Liver (tissue), 9 donors: ENCODE results near the gene ATXN1. TPM values are rescaled to one million over a fixed set of nuclear protein-coding genes. Genes with fewer than 3 reads are reported as not detected.

Experiments
- DNase-seq: peaks from one replicate; pipeline ENCODE4 v3.0.0-alpha.2; 2017; ENCODE audit warnings: low spot score
- H3K27ac ChIP-seq, 2 donors: one replicate each; pipeline ENCODE4 v1.7.0; 2013; ENCODE audit warnings: inconsistent platforms in 2 of 2, low read length in 2 of 2, control low read depth in 1 of 2, low read depth in 1 of 2, mild to moderate bottlenecking in 1 of 2
- H3K27me3 ChIP-seq, 4 donors: one replicate each; pipeline versions ENCODE4 v1.6.1 to v1.7.0; 2013; ENCODE audit warnings: low read length in 3 of 4, inconsistent platforms in 1 of 4, mild to moderate bottlenecking in 1 of 4, moderate library complexity in 1 of 4; ENCODE audit not compliant: control insufficient read depth in 4 of 4, insufficient read depth in 4 of 4
- H3K36me3 ChIP-seq, 4 donors: one replicate each; pipeline versions ENCODE4 v1.6.1 to v1.7.0; 2013; ENCODE audit warnings: low read length in 3 of 4, mild to moderate bottlenecking in 3 of 4, low read depth in 1 of 4, moderate library complexity in 1 of 4; ENCODE audit not compliant: control insufficient read depth in 4 of 4, insufficient read depth in 3 of 4
- H3K4me1 ChIP-seq, 4 donors: one replicate each; pipeline versions ENCODE4 v1.6.1 to v1.7.0; 2013; ENCODE audit warnings: low read length in 3 of 4, mild to moderate bottlenecking in 3 of 4, moderate library complexity in 1 of 4; ENCODE audit not compliant: control insufficient read depth in 4 of 4, insufficient read depth in 4 of 4
- H3K4me3 ChIP-seq, 3 donors: one replicate each; pipeline versions ENCODE4 v1.6.1 to v1.7.0; 2013; ENCODE audit warnings: low read length in 3 of 3, control low read depth in 1 of 3, low read depth in 1 of 3, mild to moderate bottlenecking in 1 of 3
- H3K9ac ChIP-seq, 2 donors: one replicate each; pipeline ENCODE4 v1.7.0; 2013; ENCODE audit warnings: low read length in 2 of 2, mild to moderate bottlenecking in 2 of 2, moderate library complexity in 2 of 2, control low read depth in 1 of 2, low read depth in 1 of 2
- H3K9me3 ChIP-seq, 4 donors: one replicate each; pipeline versions ENCODE4 v1.6.1 to v1.7.0; 2013; ENCODE audit warnings: low read length in 3 of 4; ENCODE audit not compliant: control insufficient read depth in 4 of 4
- ATF3 ChIP-seq: IDR thresholded peaks from 2 replicates; pipeline ENCODE4 v1.6.1; 2016; ENCODE audit warnings: antibody characterized with exemption
- CTCF ChIP-seq: fragments of 150-350 bp; IDR thresholded peaks from 2 replicates; pipeline ENCODE4 v1.5.1; 2017; ENCODE audit warnings: improper control_type of control experiment, low read depth, low read length; ENCODE audit not compliant: missing input control
- EGR1 ChIP-seq, 2 donors: IDR thresholded peaks; 2 replicates each; pipeline ENCODE4 v1.6.1; 2016 to 2018; ENCODE audit warnings: antibody characterized with exemption in 2 of 2, low read depth in 2 of 2
- FOXA1 ChIP-seq: IDR thresholded peaks from 2 replicates; pipeline ENCODE4 v1.6.1; 2016; ENCODE audit warnings: antibody characterized with exemption
- FOXA2 ChIP-seq: IDR thresholded peaks from 2 replicates; pipeline ENCODE4 v1.6.1; 2016; ENCODE audit warnings: antibody characterized with exemption
- GABPA ChIP-seq, 2 donors: IDR thresholded peaks in 1 of 2; conservative IDR thresholded peaks in 1 of 2; 2 replicates each; pipeline ENCODE4 v1.6.1; 2016; ENCODE audit warnings: antibody characterized with exemption in 2 of 2, mild to moderate bottlenecking in 1 of 2, moderate library complexity in 1 of 2
- HNF4A ChIP-seq, 2 donors: conservative IDR thresholded peaks; 2 replicates each; pipeline ENCODE4 v1.6.1; 2016; ENCODE audit warnings: antibody characterized with exemption in 2 of 2, mild to moderate bottlenecking in 2 of 2
- HNF4G ChIP-seq: IDR thresholded peaks from 2 replicates; pipeline ENCODE4 v1.6.1; 2016; ENCODE audit warnings: antibody characterized with exemption
- JUND ChIP-seq, 2 donors: IDR thresholded peaks; 2 replicates each; pipeline ENCODE4 v1.6.1; 2016; ENCODE audit warnings: antibody characterized with exemption in 2 of 2
- NR2F2 ChIP-seq: IDR thresholded peaks from 2 replicates; pipeline ENCODE4 v1.6.1; 2016; ENCODE audit warnings: antibody characterized with exemption
- RAD21 ChIP-seq, 2 donors: IDR thresholded peaks; 2 replicates each; pipeline ENCODE4 v1.6.1; 2016; ENCODE audit warnings: antibody characterized with exemption in 2 of 2, mild to moderate bottlenecking in 2 of 2
- RXRA ChIP-seq, 2 donors: IDR thresholded peaks; 2 replicates each; pipeline ENCODE4 v1.6.1; 2017 to 2018; ENCODE audit warnings: antibody characterized with exemption in 2 of 2, mild to moderate bottlenecking in 1 of 2
- SP1 ChIP-seq: IDR thresholded peaks from 2 replicates; pipeline ENCODE4 v1.6.1; 2018; ENCODE audit warnings: antibody characterized with exemption, mild to moderate bottlenecking
- TAF1 ChIP-seq: conservative IDR thresholded peaks from 2 replicates; pipeline ENCODE4 v1.6.1; 2016; ENCODE audit warnings: antibody characterized with exemption, mild to moderate bottlenecking
- YY1 ChIP-seq: IDR thresholded peaks from 2 replicates; pipeline ENCODE4 v1.6.1; 2016; ENCODE audit warnings: antibody characterized with exemption, mild to moderate bottlenecking
- WGBS: extraction: QIAGEN DNeasy Blood & Tissue Kit; methylation state at CpG from one replicate; pipeline ENCODE4 v1.1.7; 2013; 5-methylcytosine and 5-hydroxymethylcytosine counted together
- polyA plus RNA-seq, 2 donors: library from polyadenylated mRNA; stranded (reverse) in 1 of 2; unstranded in 1 of 2; fragments of 200-250 nt in 1 of 2; fragments of >200 nt in 1 of 2; fragmentation: Nextera tagmentation in 1 of 2; extraction: Ambion mirVana in 1 of 2; gene quantifications; one replicate each; pipeline versions ENCODE4 v1.2.1 to v1.2.3, GENCODE V29; 2013 to 2015
- total RNA-seq, 2 donors: library from RNA; depleted of rRNA; stranded (reverse); fragments of >200 nt; gene quantifications; one replicate each; pipeline ENCODE4 v1.2.3, GENCODE V29; 2014
- TF ChIP-seq, protein P1 (sequence below): IDR thresholded peaks from 2 replicates; pipeline ENCODE4 v1.6.1; 2016; ENCODE audit warnings: antibody characterized with exemption, mild to moderate bottlenecking
- TF ChIP-seq, protein P2 (sequence below): IDR thresholded peaks from 2 replicates; pipeline ENCODE4 v1.6.1; 2016; ENCODE audit warnings: antibody characterized with exemption
- TF ChIP-seq, protein P3 (sequence below): IDR thresholded peaks from 2 replicates; pipeline ENCODE4 v1.6.1; 2016; ENCODE audit warnings: antibody characterized with exemption
- donor health status: healthy.
- donor health status: healthy.
- donor health status: healthy.
- donor health status: healthy.
- donor health status: healthy.

The ATXN1 gene
- total and polyA plus RNA-seq, 4 donors = 4.3 to 29.7 (median 8.2) TPM

DNA sequence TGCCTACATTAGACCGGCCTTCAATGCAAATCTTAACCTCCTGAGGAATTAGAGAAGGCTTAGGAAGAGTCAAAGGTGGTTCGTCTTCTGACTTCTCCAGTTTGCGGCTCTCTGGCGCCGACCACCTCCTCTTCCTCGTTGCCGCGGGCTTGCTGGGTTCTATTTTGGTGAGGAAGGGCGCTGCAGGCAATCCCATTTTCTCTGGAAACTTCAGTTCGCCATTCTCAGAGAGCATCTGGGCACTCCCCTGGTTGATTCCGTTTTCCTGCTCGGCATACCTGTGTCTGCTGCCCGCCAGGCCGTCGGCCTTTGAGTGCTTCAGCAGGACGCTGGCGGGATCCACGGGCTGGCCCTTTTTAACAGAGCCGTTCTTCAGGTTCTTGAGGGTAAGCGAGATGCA, 454.9 kb downstream of the ATXN1 start:
- 94% methylated on average over 20 of the region's 20 CpGs for WGBS
- H3K27ac ChIP-seq = no peak overlapping the region
- peaks cover 5 to 15% (median 10%) of the 10 kb centered on the region in 4 donors for H3K36me3 ChIP-seq
- no peak for DNase-seq
- no peaks in the 10 kb centered on the region for H3K27me3 ChIP-seq
- H3K4me3 ChIP-seq = no peak overlapping the region
- H3K9me3 ChIP-seq = no peaks in the 10 kb centered on the region
- H3K4me1 ChIP-seq = no peaks in the 10 kb centered on the region
- no peak overlapping the region for H3K9ac ChIP-seq
- TF ChIP-seq RXRA (IDR thresholded peaks at IDR 0.05) (no peak), YY1 (no peak), SP1 (no peak), HNF4G (no peak), TAF1 (no peak), FOXA2 (no peak), RAD21 (IDR thresholded peaks at IDR 0.05) (no peak), JUND (IDR thresholded peaks at IDR 0.05) (no peak), FOXA1 (no peak), HNF4A (conservative IDR thresholded peaks at IDR 0.05) (no peak), GABPA (IDR thresholded peaks at IDR 0.05 in 1 of 2, conservative IDR thresholded peaks at IDR 0.05 in 1 of 2) (no peak), CTCF (no peak), EGR1 (IDR thresholded peaks at IDR 0.05; ENCODE audit: low read depth in 2 of 2) (no peak), ATF3 (no peak)
- TF ChIP-seq, protein P1, sequence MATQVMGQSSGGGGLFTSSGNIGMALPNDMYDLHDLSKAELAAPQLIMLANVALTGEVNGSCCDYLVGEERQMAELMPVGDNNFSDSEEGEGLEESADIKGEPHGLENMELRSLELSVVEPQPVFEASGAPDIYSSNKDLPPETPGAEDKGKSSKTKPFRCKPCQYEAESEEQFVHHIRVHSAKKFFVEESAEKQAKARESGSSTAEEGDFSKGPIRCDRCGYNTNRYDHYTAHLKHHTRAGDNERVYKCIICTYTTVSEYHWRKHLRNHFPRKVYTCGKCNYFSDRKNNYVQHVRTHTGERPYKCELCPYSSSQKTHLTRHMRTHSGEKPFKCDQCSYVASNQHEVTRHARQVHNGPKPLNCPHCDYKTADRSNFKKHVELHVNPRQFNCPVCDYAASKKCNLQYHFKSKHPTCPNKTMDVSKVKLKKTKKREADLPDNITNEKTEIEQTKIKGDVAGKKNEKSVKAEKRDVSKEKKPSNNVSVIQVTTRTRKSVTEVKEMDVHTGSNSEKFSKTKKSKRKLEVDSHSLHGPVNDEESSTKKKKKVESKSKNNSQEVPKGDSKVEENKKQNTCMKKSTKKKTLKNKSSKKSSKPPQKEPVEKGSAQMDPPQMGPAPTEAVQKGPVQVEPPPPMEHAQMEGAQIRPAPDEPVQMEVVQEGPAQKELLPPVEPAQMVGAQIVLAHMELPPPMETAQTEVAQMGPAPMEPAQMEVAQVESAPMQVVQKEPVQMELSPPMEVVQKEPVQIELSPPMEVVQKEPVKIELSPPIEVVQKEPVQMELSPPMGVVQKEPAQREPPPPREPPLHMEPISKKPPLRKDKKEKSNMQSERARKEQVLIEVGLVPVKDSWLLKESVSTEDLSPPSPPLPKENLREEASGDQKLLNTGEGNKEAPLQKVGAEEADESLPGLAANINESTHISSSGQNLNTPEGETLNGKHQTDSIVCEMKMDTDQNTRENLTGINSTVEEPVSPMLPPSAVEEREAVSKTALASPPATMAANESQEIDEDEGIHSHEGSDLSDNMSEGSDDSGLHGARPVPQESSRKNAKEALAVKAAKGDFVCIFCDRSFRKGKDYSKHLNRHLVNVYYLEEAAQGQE = no peak
- TF ChIP-seq, protein P2, sequence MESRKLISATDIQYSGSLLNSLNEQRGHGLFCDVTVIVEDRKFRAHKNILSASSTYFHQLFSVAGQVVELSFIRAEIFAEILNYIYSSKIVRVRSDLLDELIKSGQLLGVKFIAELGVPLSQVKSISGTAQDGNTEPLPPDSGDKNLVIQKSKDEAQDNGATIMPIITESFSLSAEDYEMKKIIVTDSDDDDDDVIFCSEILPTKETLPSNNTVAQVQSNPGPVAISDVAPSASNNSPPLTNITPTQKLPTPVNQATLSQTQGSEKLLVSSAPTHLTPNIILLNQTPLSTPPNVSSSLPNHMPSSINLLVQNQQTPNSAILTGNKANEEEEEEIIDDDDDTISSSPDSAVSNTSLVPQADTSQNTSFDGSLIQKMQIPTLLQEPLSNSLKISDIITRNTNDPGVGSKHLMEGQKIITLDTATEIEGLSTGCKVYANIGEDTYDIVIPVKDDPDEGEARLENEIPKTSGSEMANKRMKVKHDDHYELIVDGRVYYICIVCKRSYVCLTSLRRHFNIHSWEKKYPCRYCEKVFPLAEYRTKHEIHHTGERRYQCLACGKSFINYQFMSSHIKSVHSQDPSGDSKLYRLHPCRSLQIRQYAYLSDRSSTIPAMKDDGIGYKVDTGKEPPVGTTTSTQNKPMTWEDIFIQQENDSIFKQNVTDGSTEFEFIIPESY = no peak
- TF ChIP-seq, protein P3, sequence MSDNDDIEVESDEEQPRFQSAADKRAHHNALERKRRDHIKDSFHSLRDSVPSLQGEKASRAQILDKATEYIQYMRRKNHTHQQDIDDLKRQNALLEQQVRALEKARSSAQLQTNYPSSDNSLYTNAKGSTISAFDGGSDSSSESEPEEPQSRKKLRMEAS = no peak

- H3K27me3 ChIP-seq = no peaks in the 10 kb centered on the region
- H3K9ac ChIP-seq = no peak overlapping the region
- 94% methylated on average over 19 of the region's 19 CpGs for WGBS
- no peaks in the 10 kb centered on the region for H3K9me3 ChIP-seq
- no peak for DNase-seq
- peaks cover 5 to 15% (median 10%) of the 10 kb centered on the region in 4 donors for H3K36me3 ChIP-seq
- H3K4me3 ChIP-seq = no peak overlapping the region
- no peaks in the 10 kb centered on the region for H3K4me1 ChIP-seq
- H3K27ac ChIP-seq = no peak overlapping the region
- TF ChIP-seq HNF4G (no peak), RXRA (IDR thresholded peaks at IDR 0.05) (no peak), ATF3 (no peak), FOXA2 (no peak), CTCF (no peak), YY1 (no peak), TAF1 (no peak), EGR1 (IDR thresholded peaks at IDR 0.05; ENCODE audit: low read depth in 2 of 2) (no peak), RAD21 (IDR thresholded peaks at IDR 0.05) (no peak), NR2F2 (no peak), SP1 (no peak), FOXA1 (no peak), HNF4A (conservative IDR thresholded peaks at IDR 0.05) (no peak), GABPA (IDR thresholded peaks at IDR 0.05 in 1 of 2, conservative IDR thresholded peaks at IDR 0.05 in 1 of 2) (no peak)
- TF ChIP-seq, protein P3 = no peak
Measured at GRCh38 chr6:16305788-16306187, 455.5 kb downstream of the ATXN1 start.
